Heart left ventricle (tissue), 16 donors: ENCODE results near the gene MC1R. TPM values are rescaled to one million over a fixed set of nuclear protein-coding genes. Genes with fewer than 3 reads are reported as not detected.

Source experiments
- ATAC-seq, 4 donors: fragments of 200-7000 bp; cut with Tn5 transposase; one replicate each; pipeline ENCODE4 v1.9.1; 2020 to 2022; ENCODE audit warnings: moderate library complexity in 4 of 4, mild to moderate bottlenecking in 3 of 4, moderate number of reproducible peaks in 1 of 4
- DNase-seq, 5 donors: peaks; one replicate each; pipeline ENCODE4 v3.0.0-alpha.2; 2020
- H3K27ac ChIP-seq, 12 donors: fragments of 200-600 bp; sonication (generic) in 4 of 12; one replicate each; pipeline versions ENCODE4 v1.5.0 to v1.8.0; 2016 to 2022; ENCODE audit warnings: mild to moderate bottlenecking in 2 of 12
- H3K27me3 ChIP-seq, 9 donors: fragments of 200-600 bp; sonication (generic) in 2 of 9; one replicate each; pipeline versions ENCODE4 v1.5.1 to v1.8.0; 2016 to 2022; ENCODE audit warnings: mild to moderate bottlenecking in 3 of 9
- H3K36me3 ChIP-seq, 9 donors: fragments of 200-600 bp; sonication (generic) in 2 of 9; one replicate each; pipeline versions ENCODE4 v1.5.0 to v1.8.0; 2018 to 2022; ENCODE audit warnings: mild to moderate bottlenecking in 2 of 9
- H3K4me1 ChIP-seq, 12 donors: fragments of 200-600 bp; sonication (generic) in 4 of 12; one replicate each; pipeline versions ENCODE4 v1.5.0 to v1.8.0; 2016 to 2022; ENCODE audit warnings: mild to moderate bottlenecking in 3 of 12
- H3K4me3 ChIP-seq, 12 donors: fragments of 200-600 bp; sonication (generic) in 4 of 12; one replicate each; pipeline versions ENCODE4 v1.5.0 to v1.8.0; 2017 to 2022; ENCODE audit warnings: mild to moderate bottlenecking in 9 of 12, moderate library complexity in 4 of 12
- H3K9me3 ChIP-seq, 12 donors: fragments of 200-600 bp; sonication (generic) in 4 of 12; one replicate each; pipeline versions ENCODE4 v1.5.0 to v1.8.0; 2016 to 2022; ENCODE audit warnings: mild to moderate bottlenecking in 1 of 12
- CTCF ChIP-seq, 12 donors: fragments of 200-600 bp; sonication (generic) in 4 of 12; IDR thresholded peaks; one replicate each; pipeline versions ENCODE4 v1.5.0 to v1.8.0; 2018 to 2022; ENCODE audit warnings: antibody characterized with exemption in 12 of 12, mild to moderate bottlenecking in 5 of 12
- POLR2A ChIP-seq, 2 donors: fragments of 450-650 bp; IDR thresholded peaks; one replicate each; pipeline ENCODE4 v1.6.1; 2017; ENCODE audit warnings: antibody characterized with exemption in 2 of 2, mild to moderate bottlenecking in 2 of 2, moderate library complexity in 2 of 2
- WGBS, 4 donors: extraction: QIAGEN DNeasy Blood & Tissue Kit in 2 of 4; methylation state at CpG; one replicate each; pipeline versions ENCODE4 v1.1.5 to v1.1.7; 2013 to 2018; 5-methylcytosine and 5-hydroxymethylcytosine counted together
- intact Hi-C, 10 donors: fragments of 100-400 bp; cut with DNase I; formaldehyde crosslinking; loops; one replicate each; pipeline versions ENCODE4 v1.11.1 to v1.14.2; 2022
- polyA plus RNA-seq, 2 donors: library from polyadenylated mRNA; stranded (reverse); fragments of 200-250 nt; gene quantifications; one replicate each; pipeline ENCODE4 v1.2.3, GENCODE V29; 2013
- total RNA-seq, 9 donors: library from RNA; depleted of rRNA in 2 of 9; stranded (reverse); fragments of >200 nt in 2 of 9; fragmentation: NEBNext Ultra II Directional in 3 of 9; extraction: Animal tissue kit (Norgen Biotek cat#: 25700) in 3 of 9; gene quantifications; one replicate each; pipeline versions ENCODE4 v1.1.0 to v1.2.4, GENCODE V29; 2016 to 2023
- donor health status: ischemic (EF 13 %, LVEDD 7.1; RV severe dilation, severe dysfunction).
- donor health status: healthy with polysubstance abuse.
- donor health status: DM: no; HTN: yes; CAD: no.
- donor health status: DM: no; HTN: no; CAD: no.
- donor health status: ischemic (EF 25% LVEDD 6.9; RV normal size, moderate dysfunction).
- donor health status: ischemic (EF 25% LVEDD 5.7; RV mildly dilated, moderate dysfunction).
- donor health status: healthy.
- donor health status: DM: yes; HTN: yes; CAD: no.
- donor health status: ischemic (EF 35%, LVEDD 5.7; RV mildly dilated, moderate dysfunction).
- donor health status: nonischemic (EF 11% LVEDD 7.7; RV severe dilation, severe dysfunction).
- donor health status: DM: yes; HTN: yes; CAD: no.
- donor health status: PGD.
- donor health status: ischemic (EF 29% LVEDD 5.4; RV normal size, mild dysfunction).
- donor health status: nonischemic (EF 23%, LVEDD 6.1; RV moderate dilation, normal function).

The MC1R gene
- total and polyA plus RNA-seq, 11 donors = 0.42 to 2.1 (median 1.3) TPM

GRCh38 chr16:89946515-89946914 lies 27.9 kb downstream of the MC1R start:
- no peak for TF ChIP-seq POLR2A (IDR thresholded peaks at IDR 0.05)
- no peak for TF ChIP-seq CTCF (IDR thresholded peaks at IDR 0.05)
- no peak overlapping the region for H3K4me3 ChIP-seq
- WGBS, 4 donors = 72 to 88% (median 80%) methylated on average over 5 of the region's 5 CpGs
- peaks cover 0 to 15% (median 0%) of the 10 kb centered on the region in 9 donors for H3K27me3 ChIP-seq
- no peak for ATAC-seq
- intact Hi-C loops = no loop called here
- no peaks in the 10 kb centered on the region for H3K36me3 ChIP-seq
- peaks cover 0 to 21% (median 14%) of the 10 kb centered on the region in 12 donors for H3K4me1 ChIP-seq
- DNase-seq = no peak
- no peaks in the 10 kb centered on the region for H3K9me3 ChIP-seq
- H3K27ac ChIP-seq = no peak overlapping the region

GRCh38 chr16:89949121-89949742 lies 30.6 kb downstream of the MC1R start:
- DNase-seq = peak in 1 of 5 donors; percentile 63
- Histone ChIP-seq H3K4me1 (peaks cover 0 to 22% (median 14%) of the 10 kb centered on the region in 12 donors), H3K4me3 (peak overlapping the region in 11 of 12 donors; percentile 27 to 68 (median 61)), H3K27ac (peak overlapping the region in 5 of 12 donors; percentile 28 to 68 (median 38)), H3K27me3 (peaks cover 0 to 12% (median 0%) of the 10 kb centered on the region in 9 donors), H3K36me3 (no peaks in the 10 kb centered on the region), H3K9me3 (no peaks in the 10 kb centered on the region)
- intact Hi-C loops = no loop called here
- TF ChIP-seq CTCF (IDR thresholded peaks at IDR 0.05) (no peak), POLR2A (IDR thresholded peaks at IDR 0.05) (no peak)
- WGBS, 4 donors = 20 to 73% (median 34%) methylated on average over 12 to 55 of the region's 55 CpGs
- ATAC-seq = peak in 1 of 4 donors; percentile 3

- no peak overlapping the region for H3K27ac ChIP-seq
- peaks cover 0 to 22% (median 14%) of the 10 kb centered on the region in 12 donors for H3K4me1 ChIP-seq
- intact Hi-C loops = no loop called here
- ATAC-seq = no peak
- H3K36me3 ChIP-seq = peaks cover 0 to 4% (median 0%) of the 10 kb centered on the region in 9 donors
- H3K4me3 ChIP-seq = peak overlapping the region in 9 of 12 donors; percentile 50 to 68 (median 64)
- H3K27me3 ChIP-seq = peaks cover 0 to 8% (median 0%) of the 10 kb centered on the region in 9 donors
- DNase-seq = no peak
- TF ChIP-seq POLR2A (IDR thresholded peaks at IDR 0.05) = no peak
- TF ChIP-seq CTCF (IDR thresholded peaks at IDR 0.05) = no peak
- 84 to 94% (median 91%) methylated on average over 12 of the region's 12 CpGs for WGBS, 4 donors
- no peaks in the 10 kb centered on the region for H3K9me3 ChIP-seq
These were observed 31.1 kb downstream of the MC1R start for GRCh38 chr16:89949756-89950155.

- Histone ChIP-seq H3K36me3 (peaks cover 0 to 13% (median 4%) of the 10 kb centered on the region in 9 donors), H3K27me3 (no peaks in the 10 kb centered on the region), H3K4me3 (no peak overlapping the region), H3K27ac (no peak overlapping the region), H3K4me1 (peaks cover 0 to 27% (median 14%) of the 10 kb centered on the region in 12 donors), H3K9me3 (no peaks in the 10 kb centered on the region)
- intact Hi-C loops = no loop called here
- ATAC-seq (no peak), DNase-seq (no peak)
- TF ChIP-seq POLR2A (IDR thresholded peaks at IDR 0.05) (no peak), CTCF (IDR thresholded peaks at IDR 0.05) (no peak)
- 91 to 95% (median 94%) methylated on average over 5 of the region's 5 CpGs for WGBS, 4 donors
These were observed 32.8 kb downstream of the MC1R start for GRCh38 chr16:89951509-89951908.
